HG03460 (cell line): ENCODE data around the gene PHYKPL.
A peak's percentile ranks its signal among the peaks of the same experiment; 100 is the strongest.
"Not testable (repeated sequence)": the region's sequence is repeated elsewhere in the genome, so short reads cannot be mapped to it uniquely, and the experiment has no call there.

ENCODE experiments used
- ATAC-seq: cut with Tn5 transposase; IDR thresholded peaks from one replicate; pipeline ENCODE4 v1.9.1; 2021; ENCODE audit not compliant: unreplicated experiment

The PHYKPL gene

DNA sequence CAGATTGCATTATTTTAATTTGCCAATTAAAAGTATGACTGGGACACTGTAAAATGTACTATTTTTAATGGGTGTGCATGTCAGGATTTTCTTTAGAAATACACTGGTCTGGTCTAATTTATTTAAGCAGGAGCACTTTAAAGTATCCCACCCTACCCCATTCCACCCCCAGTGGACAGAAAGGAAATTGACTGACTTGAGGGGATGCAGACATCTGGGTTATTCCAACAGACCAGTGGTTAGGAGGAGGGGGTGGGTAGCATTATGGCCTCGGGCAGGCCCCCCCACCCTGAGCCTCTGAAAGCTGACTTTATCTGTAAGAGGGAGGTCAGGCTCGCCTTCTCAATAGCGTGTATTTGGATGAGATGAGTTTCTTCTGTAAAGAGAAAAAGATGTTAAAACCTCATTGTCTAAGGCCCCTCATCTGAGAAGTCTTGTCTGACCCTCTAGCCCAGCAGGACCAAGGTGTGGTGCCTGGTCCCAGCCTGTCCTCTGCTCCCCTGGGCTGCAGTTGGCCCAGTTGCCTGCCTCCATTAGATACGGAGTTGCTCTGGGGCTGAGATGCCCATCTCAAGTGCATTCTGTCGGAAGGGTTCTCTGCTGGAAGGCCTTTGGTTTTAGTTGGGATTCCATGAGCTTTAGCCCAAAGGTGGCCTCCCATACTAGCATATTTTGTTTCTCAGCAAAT lies 23.9 kb downstream of the PHYKPL start:
- no peak for ATAC-seq

DNA sequence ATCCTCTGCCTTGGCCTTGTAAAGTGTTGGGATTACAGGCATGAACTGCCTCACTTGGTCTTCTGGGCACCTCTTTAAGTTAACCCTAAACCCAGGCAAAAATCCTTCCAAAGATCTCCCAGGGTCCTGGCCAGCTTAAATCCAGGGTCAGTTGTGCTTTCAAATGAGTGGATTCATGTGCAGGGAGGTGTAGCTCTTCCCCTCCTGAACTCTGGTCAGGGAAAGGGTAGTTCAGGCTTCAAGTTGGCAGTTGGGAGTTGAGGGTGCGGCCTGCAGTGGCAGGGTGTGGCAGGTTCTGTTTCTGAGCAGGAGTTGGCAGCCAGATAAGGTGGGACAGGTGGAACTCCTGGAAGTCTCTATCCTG lies 24.7 kb downstream of the PHYKPL start:
- ATAC-seq, result no peak

- no peak for ATAC-seq
Observed at GRCh38 chr5:178207183-178207916, 25.3 kb downstream of the PHYKPL start.

DNA sequence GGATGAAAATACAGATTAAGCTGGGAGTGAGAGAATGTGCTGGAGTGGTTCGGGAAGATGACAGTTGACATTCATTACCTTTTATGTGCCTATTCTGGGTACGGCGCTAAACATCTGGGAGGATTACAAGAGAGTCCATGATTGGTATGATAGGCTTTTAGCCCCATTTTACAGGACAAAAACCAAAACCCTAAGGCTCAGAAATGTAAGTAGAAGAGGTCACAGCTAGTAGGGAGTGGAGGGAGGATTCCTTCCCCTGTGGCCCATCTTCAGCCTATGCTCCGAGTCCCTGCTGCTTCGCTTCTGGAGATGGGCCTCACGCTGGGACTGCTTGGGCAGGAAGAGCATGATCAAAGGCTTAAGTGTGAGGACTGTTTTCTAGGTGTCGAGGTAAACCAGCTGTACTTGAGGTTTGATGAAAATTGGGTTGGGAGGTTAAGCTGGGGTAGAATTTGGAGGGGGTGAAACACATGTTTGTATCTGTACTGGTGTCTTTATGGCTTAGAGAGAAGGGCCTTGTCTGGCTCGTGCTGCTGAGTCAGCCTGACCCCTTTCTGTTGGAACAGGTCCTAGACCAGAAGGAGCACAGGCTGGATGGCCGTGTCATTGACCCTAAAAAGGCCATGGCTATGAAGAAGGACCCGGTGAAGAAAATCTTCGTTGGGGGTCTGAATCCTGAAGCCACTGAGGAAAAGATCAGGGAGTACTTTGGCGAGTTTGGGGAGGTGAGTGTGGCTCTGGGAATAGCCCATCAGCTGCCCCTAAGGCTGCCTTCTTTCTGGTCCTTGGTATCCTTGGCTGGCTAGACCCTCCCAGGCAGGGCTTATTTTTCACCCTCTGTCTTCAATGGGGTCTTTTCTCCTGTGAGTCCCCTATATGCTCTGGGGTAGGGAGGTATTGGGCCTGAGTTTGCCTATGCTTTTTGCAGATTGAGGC lies 26.2 kb downstream of the PHYKPL start:
- ATAC-seq, result no peak

DNA sequence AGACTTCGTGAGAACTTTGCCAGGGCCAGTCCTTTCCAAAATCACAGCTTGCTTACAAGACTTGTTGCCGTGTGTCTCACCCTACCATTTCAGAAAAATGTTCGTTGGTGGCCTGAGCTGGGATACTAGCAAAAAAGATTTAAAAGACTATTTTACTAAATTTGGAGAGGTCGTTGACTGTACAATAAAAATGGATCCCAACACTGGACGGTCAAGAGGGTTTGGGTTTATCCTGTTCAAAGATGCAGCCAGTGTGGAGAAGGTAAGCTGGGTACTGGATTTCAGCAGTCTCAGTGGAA lies 26.9 kb downstream of the PHYKPL start:
- no peak for ATAC-seq

DNA sequence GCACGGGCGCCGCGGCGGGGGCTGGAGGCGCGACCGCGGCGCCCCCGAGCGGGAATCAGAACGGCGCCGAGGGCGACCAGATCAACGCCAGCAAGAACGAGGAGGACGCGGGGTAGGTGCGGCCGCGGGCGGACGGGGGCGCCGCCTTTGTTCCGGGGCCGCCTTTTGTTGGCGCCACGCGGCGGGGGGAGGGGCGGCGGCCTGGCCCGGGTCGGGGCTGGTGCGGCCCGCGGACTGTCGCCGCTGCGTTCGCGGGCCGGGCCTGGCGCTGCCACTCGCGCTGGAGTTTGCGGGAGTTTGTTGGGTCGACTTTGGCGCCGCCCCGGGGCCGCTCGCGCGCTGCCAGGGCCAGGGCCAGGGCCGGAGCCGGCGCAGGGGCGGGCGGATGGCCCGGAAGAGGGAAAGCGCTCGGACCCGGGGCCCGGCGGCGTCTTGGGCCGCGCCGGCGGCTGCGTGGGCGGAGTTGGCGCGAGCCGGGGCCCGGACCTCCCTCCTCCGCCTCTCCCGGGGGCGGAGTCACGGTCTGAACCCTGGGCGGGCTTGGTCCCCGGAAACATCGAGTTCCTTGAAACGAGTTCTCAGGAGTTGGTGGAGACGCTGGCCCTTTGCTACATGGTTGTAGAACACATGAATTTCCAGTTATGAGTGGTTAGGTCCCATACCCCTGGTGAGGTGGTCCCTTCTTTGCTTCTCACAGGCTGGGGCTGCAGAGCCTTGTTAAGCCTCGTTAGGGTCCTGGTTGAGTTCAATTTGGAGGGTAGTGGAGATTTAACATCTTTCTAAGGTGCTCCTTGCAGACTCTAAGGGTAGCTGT lies 27.5 kb downstream of the PHYKPL start:
- peak; percentile 56 for ATAC-seq

DNA sequence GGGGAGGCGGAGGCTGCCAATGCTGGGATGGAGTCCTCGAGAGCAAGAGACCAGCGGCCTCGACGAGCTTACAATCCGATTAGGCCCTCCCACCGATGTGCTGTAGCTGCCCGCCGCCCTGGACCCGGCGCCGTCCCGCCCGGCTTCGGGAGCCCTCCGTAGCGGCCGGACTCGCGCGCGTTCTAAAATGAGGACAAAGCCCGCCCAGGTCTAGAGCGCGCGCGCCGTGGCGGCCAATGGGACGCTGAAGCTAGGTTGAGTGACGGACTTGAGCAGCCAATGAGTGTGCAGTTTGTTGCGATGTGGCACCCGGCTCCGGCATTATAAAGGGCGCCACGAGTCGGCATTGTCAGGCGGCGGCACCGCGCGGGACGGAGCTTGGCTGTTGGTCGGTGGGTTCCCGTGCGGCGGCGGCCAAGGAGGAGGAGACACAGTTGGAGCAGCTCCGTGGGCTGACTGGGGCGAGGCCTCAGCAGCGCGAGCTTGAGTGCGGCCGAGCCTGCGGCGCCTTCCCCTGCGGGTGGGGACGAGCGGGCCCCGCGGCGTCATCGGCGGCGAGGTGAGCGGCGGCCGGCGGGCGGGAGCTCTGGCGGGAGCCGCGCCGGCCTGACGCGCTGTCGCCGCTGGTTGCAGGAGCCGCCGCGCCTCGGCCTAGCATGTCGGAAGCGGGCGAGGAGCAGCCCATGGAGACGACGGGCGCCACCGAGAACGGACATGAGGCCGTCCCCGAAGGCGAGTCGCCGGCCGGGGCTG lies 28.2 kb downstream of the PHYKPL start, which contains the start of gene HNRNPAB:
TSS of gene HNRNPAB (plus strand) at position 352 of the 753 bp plus-strand sequence. CDS start at position 657, 305 bp downstream.
- ATAC-seq, result peak; percentile 80

DNA sequence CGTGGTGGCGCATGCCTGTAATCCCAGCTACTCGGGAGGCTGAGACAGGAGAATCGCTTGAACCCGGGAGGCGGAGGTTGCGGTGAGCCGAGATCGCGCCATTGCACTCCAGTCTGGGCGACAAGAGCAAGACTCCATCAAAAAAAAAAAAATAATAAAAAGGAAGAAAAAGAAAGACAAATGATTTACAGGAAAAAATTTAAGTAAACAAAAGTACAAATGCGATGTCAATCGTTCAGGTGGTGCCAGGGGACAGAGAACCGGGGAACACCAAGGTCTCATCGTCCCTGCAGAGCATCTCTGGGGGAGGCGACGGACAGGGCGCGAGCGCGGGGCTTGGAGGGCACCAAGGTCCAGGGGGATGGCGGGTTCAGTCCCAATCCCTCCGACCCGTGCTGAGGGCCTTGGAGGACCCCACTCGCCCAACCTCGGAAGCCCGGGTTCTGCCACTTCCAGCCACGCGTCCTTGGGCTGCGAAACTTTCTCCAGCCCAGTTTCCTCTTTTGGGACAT lies 28.9 kb downstream of the PHYKPL start:
- peak; percentile 8 for ATAC-seq

- no peak for ATAC-seq
Observed at GRCh38 chr5:178202541-178202940, 30.1 kb downstream of the PHYKPL start.

GRCh38 chr5:178201927-178202235 lies 30.7 kb downstream of the PHYKPL start:
- ATAC-seq, result no peak

DNA sequence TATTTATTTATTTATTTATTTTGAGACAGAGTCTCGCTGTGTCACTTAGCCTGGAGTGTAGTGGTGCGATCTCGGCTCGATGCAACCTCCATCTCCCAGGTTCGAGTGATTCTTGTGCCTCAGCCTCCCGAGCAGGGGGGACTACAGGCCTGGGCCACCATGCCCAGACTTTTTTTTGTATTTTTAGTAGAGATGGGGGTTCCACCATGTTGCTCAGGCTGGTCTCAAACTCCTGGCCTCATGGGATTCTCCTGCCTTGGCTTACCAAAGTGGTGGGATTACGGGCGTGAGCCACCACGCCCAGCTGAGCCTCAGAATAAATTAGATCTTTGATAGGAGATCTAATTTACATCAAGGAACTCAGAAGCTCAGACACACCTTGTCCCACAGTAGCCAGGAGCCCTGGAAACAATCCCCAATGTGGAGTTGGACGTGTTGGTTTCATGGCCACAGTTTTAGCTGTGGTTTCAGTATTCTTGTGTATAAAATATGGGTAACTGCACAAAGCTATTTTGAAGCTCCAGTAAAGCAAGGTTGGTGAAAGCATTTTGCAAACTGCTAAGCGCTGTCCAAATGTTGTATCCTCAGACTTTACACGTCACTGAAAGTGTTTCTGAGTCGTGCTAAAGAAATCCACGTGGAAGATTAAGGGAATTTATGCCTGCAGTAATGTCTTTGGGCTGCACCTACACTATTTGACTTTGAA lies 31.2 kb downstream of the PHYKPL start:
- no peak for ATAC-seq

DNA sequence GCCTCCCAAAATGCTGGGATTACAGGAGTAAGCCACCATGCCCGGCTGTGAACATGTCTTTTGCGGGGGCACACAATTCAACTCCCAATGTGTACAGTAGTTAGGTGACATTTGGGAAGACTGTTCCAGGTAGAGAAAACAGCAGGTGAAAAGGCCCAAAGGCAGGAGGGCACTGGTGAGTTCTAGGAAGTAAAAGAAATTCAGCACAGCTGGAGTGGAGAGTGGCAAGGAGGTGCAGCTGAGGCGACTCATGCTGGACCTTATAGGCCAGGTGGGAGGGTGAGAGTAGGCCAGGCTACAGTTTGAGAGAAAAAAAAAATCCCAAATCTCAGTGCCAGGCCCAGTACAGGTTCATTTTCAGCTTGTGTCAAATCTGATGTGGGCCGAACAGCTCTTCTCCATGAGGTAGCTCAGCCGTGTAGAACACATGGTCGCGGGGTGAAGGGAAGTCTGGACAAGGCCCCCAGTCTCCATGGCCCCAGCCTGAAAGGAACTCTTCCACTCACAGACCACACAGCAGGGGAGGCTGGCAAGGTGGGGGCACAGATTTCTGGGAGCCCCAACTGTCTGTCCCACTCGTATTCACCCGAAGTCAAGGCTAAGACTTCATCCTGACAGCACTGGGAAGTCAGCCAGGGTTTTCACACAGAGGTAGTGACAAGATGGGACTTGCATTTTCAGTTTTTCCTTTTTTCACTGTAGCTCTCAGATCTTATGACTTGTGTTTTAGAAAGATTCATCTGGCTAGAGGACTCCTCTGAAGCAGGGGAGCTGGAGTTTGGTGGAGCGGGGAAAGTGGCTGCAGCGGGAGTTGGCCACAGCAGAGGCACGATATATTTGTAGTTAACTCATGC lies 32.8 kb downstream of the PHYKPL start:
- no peak for ATAC-seq

DNA sequence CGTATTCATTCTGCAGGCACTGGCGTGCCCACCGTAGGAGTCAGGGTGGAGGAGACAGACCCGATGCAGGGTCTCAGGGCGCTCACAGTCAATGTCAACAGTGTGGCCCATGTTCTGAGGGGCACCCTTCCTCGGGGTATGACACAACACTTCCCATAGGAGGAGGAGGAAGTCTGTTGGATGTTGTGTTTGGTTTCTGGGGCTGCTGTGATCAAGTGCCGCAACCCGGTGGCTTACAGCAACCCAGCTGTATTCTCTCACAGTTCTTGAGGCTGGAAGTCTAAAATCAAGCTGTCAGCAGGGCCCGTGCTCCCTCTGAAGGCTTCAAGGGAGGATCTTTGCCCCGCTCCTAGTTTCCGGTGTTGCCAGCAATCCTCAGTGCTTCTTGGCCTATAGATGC lies 33.9 kb downstream of the PHYKPL start:
- ATAC-seq, result no peak

DNA sequence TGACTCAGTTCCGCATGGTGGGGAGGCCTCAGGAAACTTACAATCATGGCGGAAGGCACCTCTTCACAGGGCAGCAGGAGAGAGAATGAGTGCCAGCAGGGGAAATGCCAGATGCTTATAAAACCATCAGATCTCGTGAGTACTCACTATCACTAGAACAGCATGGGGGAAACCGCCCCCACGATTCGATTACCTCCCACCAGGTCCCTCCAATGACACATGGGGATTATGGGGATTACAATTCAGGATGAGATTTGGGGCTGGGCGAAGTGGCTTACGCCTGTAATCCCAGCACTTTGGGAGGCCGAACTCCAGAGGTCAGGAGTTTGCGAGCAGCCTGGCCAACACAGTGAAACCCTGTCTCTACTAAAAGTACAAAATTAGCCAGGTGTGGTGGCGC lies 34.5 kb downstream of the PHYKPL start:
- ATAC-seq, result not testable (repeated sequence)

DNA sequence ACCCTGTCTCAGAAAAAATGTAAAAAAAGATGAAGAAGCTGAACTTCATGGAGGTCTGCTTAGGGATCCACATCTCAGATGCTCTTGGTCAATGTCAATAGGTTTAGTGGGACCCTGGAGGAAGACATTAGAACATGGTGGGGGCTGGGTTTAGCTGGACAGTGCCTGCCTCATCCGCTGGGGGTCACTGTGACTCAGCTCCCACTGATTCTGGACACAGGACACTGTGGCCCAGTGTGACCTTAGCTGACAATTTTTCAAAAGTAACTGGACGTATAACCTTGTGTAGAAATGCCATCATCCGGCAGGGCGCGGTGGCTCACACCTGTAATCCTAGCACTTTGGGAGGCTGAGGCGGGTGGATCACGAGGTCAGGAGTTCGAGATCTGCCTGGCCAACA lies 35.6 kb downstream of the PHYKPL start:
- no peak for ATAC-seq

DNA sequence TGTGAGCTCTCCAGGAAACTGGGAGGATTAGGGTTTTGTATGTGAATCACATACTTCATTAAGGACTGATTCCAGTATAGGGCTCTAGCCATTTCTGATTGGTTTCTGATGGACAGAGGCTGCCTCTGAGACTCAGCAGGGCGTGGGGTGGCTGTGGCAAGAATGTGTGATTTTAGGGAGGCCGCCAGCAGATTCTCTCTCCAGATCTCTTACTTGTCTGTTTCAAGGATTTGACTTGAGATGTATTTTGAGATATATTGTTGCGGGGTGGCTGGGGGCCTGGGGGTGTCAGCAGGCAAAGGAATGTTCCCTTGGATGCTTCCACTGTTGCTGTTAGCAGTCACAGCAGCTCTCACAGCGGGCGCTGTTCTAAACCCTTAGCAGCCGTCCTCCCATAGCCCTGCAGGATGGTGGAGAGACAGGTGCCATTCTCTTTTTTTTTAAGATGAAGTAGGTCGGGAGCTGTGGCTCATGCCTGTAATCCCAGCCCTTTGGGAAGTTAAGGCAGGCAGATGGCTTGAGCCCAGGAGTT lies 36.3 kb downstream of the PHYKPL start:
- ATAC-seq, result no peak

- ATAC-seq, result no peak
Observed at GRCh38 chr5:178194026-178194425, 38.6 kb downstream of the PHYKPL start.

GRCh38 chr5:178193251-178193809 lies 39.3 kb downstream of the PHYKPL start:
- ATAC-seq, result no peak
